DMS153 treated with DMSO at 0.1 percent for 48 hours (cell line): ENCODE results near the gene DIAPH1.

Source experiments
- DNase-seq: peaks from one replicate; lab custom pipeline; 2025; ENCODE audit not compliant: unreplicated experiment; lab: John Stamatoyannopoulos, UW

The DIAPH1 gene

GRCh38 chr5:141640051-141640415 is 21.2 kb upstream of the DIAPH1 start:
- no peak for DNase-seq

GRCh38 chr5:141639357-141640050 is 20.7 kb upstream of the DIAPH1 start:
- no peak for DNase-seq

DNA sequence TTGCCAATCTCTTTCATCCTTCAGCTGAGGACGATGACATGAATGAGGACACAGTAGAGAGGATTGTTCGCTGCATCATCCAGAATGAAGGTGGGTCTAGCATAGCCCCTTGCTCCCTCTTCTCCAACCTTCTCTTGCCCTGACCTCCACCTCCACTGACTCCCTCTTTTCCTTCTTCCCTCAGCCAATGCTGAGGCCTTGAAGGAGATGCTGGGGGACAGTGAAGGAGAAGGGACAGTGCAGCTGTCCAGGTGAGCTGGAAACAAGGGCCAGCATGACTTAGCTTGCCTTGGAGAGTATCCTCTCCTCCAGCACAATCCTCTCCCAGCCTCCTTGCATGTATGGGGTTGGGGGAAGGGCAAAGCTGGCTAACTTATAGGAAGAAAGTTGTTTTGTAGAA is 20.0 kb upstream of the DIAPH1 start:
- no peak for DNase-seq

DNA sequence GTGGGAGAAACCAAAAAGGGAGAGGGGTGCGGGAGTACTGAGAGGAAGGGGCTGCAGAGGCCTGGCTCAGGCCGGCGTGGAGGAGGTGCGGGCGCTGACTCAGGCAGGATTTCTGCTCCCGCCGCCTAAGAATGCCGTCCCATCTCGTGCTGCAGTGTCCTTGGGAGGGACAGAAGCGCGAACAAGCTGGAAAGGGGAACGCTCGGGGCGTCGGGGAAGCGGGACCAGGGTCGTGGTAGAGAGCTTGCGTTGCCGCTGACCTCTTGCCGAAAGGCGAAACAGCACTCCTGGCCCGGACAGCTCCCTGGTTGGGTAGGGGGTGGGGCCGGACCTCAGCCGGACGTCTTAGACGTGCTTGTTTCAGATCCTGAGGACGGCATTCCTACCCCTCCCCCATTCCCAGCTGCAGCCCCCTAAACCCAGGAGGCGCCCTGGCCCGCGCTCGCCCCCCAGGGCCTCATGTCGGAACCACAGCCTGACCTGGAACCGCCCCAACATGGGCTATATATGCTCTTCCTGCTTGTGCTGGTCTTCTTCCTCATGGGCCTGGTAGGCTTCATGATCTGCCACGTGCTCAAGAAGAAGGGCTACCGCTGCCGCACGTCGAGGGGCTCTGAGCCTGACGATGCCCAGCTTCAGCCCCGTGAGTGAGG is 19.1 kb upstream of the DIAPH1 start:
- no peak for DNase-seq

GRCh38 chr5:141637123-141637766 is 18.4 kb upstream of the DIAPH1 start:
- DNase-seq = no peak

- DNase-seq = peak; percentile 56
Observed at GRCh38 chr5:141636413-141637122, 17.8 kb upstream of the DIAPH1 start, which contains the start of the genes HDAC3 and RELL2. HDAC3 (minus strand) TSS chr5:141636849; CDS start chr5:141636790, 59 bp downstream. RELL2 (plus strand) TSS chr5:141636997; CDS start chr5:141638226, 1,229 bp downstream.

- DNase-seq = no peak
Observed at GRCh38 chr5:141636106-141636412, 17.3 kb upstream of the DIAPH1 start.

GRCh38 chr5:141635646-141636045 is 16.8 kb upstream of the DIAPH1 start:
- no peak for DNase-seq

- no peak for DNase-seq
Observed at GRCh38 chr5:141634720-141635119, 15.9 kb upstream of the DIAPH1 start.

GRCh38 chr5:141633871-141634561 is 15.2 kb upstream of the DIAPH1 start:
- DNase-seq = no peak

DNA sequence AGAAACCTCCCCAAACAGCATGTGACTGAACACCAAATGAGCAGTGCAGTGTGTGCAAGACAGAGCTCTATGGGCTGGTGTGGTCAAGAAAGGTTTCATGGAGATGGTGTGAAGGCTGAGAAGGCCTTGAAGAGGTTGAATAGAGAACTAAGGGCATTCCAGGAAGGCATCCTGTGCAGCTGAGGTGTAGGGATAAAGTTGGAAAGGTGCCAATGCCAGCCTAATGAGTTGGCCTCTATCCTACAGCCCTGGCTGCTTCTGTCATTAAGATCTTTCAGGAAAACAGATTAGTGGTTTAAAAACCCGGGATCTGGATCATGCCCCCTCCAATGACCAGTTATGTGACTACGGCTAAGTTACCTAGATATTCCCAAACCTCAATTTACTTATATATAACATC is 13.8 kb upstream of the DIAPH1 start:
- no peak for DNase-seq

- no peak for DNase-seq
Observed at GRCh38 chr5:141630570-141631140, 11.9 kb upstream of the DIAPH1 start.

DNA sequence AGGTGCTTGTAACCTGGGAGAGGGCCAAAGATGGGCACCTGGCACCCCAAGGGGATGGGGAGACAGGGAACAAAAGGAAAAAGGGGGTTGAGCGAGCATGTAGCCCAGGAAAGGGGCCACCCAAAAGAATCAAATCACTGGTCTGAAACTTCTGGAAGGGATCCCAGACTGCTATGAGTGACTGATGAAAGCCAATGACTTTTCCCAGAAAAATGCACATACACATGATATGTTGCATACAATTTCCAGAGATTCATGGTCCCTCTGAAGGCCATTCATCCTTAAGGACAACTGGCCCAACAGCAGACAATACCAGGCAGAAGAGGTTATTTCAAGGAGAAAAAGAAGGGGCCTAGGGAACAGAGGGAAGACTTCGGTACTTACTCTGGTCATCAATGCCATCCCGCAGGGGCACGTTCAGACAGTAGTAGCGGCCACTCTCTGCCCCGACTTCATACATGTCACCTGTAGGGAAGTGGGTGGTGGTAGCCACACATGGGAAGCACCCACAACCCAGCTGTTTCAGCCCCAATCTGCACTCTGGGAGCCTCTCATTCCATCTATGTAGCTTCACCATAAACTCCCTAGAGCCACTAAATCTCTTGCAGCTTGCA is 9.5 kb upstream of the DIAPH1 start:
- no peak for DNase-seq

GRCh38 chr5:141623611-141624010 is 4.8 kb upstream of the DIAPH1 start:
- no peak for DNase-seq

DNA sequence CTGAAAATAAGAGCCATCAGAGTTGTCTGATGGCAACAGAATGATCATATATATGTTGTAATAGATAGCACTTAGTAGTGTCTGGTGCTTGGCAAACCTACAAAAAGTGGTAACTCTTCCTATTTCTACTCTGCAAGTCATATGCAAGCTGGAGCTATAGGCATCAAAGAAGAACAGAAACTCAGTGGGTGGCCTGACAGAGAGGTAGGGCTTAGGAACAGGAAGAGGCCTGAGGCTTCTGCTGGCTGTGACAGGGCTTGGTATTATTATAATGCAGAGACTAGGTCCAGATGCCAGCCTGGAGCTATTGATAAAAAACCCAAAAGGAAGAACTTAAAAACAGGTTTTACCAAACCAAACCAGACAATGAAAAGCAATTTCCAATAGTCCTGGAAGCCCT is 4.4 kb upstream of the DIAPH1 start:
- DNase-seq = no peak

DNA sequence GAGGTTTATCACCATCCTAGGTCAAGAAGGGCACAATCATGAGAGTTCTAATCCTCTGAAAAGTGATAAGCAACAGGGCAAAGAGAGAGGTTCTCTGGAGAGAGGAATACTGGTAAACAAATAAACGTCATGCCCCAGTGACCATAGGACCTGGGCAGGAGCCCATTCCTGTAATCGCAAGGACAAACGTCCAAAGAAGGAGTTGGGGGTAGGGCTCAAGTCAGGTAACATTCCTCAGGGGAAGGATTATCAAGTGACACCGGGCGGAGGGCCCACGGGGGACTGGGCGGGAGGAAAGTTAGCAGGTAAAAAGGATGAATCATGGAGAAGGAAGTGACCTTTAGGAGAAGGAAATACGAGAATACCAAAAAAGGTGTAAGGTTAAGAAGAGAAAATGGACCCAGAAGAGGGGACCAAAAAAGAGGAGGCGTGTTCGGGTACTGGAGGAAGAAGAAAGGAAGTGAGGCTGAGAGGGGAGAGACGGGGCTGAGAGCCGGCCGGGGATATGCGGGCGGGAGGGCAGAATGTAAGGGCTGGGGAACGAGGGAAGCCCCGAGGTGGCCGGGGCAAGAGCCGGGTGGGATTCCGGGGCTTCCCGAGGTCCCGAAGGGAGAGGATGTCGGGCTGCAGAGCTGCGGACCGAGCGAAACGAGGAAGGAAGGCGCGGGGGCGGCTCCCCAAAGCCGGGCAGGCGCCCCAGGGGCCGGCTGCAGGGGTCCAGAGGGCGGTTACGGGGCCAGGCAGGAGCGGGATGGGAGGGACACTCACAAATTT is 583 bp downstream of the DIAPH1 start:
- DNase-seq = no peak

GRCh38 chr5:141617682-141618029 is 1.1 kb downstream of the DIAPH1 start:
- no peak for DNase-seq

DNA sequence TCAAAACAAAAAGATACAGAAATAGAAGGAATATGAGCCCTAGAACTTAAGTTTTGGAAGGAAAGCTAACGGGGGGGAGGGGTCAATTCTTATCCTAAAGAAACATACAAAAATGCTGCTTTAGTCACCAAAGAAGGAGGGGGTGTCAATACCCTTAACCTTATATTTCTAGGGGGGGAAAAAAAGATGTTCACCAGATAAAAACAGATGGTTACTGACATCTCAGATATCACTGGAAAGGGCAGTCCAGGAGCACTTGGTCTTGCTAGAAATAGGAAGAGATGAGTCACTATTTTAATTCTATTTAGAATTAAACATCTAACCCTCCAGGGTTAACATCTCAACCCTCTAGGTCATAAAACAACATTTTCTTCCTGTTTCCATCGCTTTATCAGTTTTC is 1.7 kb downstream of the DIAPH1 start:
- DNase-seq = no peak

DNA sequence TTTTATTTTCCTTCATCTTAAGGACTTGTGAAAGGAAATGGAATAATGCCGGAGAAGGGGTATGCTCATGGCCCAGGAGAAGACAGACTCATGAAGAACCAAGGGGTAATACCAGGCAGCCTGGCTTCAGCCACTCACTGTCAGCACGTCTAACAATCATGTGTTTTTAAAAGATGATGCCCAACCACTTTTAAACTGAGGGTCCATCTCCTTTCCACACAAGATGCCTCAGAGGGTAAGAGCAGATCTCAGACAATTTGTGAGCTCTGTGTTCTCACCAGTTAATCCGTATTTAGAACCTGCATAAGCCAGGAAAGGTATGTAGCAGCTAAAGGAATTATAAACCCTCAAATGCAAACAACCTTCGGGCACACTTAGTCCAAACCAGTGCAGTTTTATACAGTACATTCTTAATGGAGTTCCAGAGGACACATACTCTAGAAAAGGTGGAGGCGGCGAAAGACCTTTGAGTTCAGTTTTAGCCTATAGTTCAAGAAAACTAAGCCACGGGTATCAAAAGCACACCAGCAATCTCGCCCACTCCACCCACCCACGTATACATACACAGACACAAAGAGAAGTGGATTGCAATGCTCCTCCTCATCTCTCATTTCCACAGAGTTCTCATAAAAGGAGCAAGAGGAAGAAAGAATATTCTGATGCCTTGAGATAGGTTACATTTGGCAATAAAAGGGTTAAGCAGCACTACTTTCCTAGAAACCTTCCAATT is 2.6 kb downstream of the DIAPH1 start:
- no peak for DNase-seq
